Common myeloid progenitor, CD34-positive (primary cell): ENCODE measurements around the gene ATOH7. TPM values are rescaled to one million over a fixed set of nuclear protein-coding genes. Genes with fewer than 3 reads are reported as not detected.
A peak's percentile ranks its signal among the peaks of the same experiment; 100 is the strongest.
"Not testable (repeated sequence)": the region's sequence is repeated elsewhere in the genome, so short reads cannot be mapped to it uniquely, and the experiment has no call there.

Source experiments
- CTCF ChIA-PET: fragments of 350-600 bp; sonication (Branson Sonifier 250); formaldehyde crosslinking; loops from one replicate; lab custom pipeline; 2021; ENCODE audit warnings: antibody characterized with exemption; lab: Charles Lee
- POLR2A ChIA-PET: fragments of 350-600 bp; sonication (Branson Sonifier 250); formaldehyde crosslinking; loops from one replicate; lab custom pipeline; 2021; ENCODE audit warnings: antibody characterized with exemption; lab: Charles Lee
- DNase-seq, 3 donors: peaks; one replicate each; pipeline versions ENCODE4 v3.0.0 to v3.0.0-alpha.2; 2013
- H3K27ac ChIP-seq, 2 experiments: 1 replicate in 1 of 2; 2 replicates in 1 of 2; pipeline ENCODE4 v1.7.0; 2013; ENCODE audit warnings: inconsistent platforms in 2 of 2, low read length in 2 of 2, mild to moderate bottlenecking in 2 of 2, low read depth in 1 of 2, moderate library complexity in 1 of 2; ENCODE audit not compliant: severe bottlenecking in 2 of 2, insufficient read depth in 1 of 2, poor library complexity in 1 of 2
- H3K27me3 ChIP-seq, 5 experiments: replicated peaks in 2 of 5; 1 replicate in 3 of 5; 2 replicates in 2 of 5; pipeline versions ENCODE4 v1.6.1 to v1.7.0; 2013; ENCODE audit warnings: low read length in 4 of 5, mild to moderate bottlenecking in 2 of 5, moderate library complexity in 2 of 5, inconsistent platforms in 1 of 5; ENCODE audit not compliant: insufficient read depth in 5 of 5, control insufficient read depth in 4 of 5
- H3K36me3 ChIP-seq, 4 experiments: 1 replicate in 2 of 4; 2 replicates in 2 of 4; pipeline versions ENCODE4 v1.6.1 to v1.7.0; 2013; ENCODE audit warnings: low read length in 3 of 4, control low read depth in 1 of 4, mild to moderate bottlenecking in 1 of 4; ENCODE audit not compliant: control insufficient read depth in 4 of 4, insufficient read depth in 4 of 4
- H3K4me1 ChIP-seq, 4 experiments: 1 replicate in 3 of 4; 2 replicates in 1 of 4; pipeline versions ENCODE4 v1.6.1 to v1.7.1; 2013; ENCODE audit warnings: low read length in 3 of 4, mild to moderate bottlenecking in 3 of 4, control low read depth in 1 of 4, inconsistent platforms in 1 of 4, moderate library complexity in 1 of 4; ENCODE audit not compliant: control insufficient read depth in 4 of 4, insufficient read depth in 4 of 4; ENCODE audit errors: control extremely low read depth in 1 of 4
- H3K4me3 ChIP-seq, 7 experiments: 1 replicate in 4 of 7; 2 replicates in 3 of 7; pipeline versions ENCODE4 v1.5.1 to v1.7.0; 2013; ENCODE audit warnings: mild to moderate bottlenecking in 7 of 7, low read length in 6 of 7, moderate library complexity in 6 of 7, inconsistent platforms in 2 of 7, low read depth in 2 of 7, control low read depth in 1 of 7; ENCODE audit not compliant: insufficient read depth in 4 of 7, control insufficient read depth in 1 of 7; ENCODE audit errors: extremely low read depth in 1 of 7
- H3K9me3 ChIP-seq, 5 experiments: 1 replicate in 4 of 5; 2 replicates in 1 of 5; pipeline versions ENCODE4 v1.6.1 to v1.7.1; 2013; ENCODE audit warnings: low read length in 4 of 5, mild to moderate bottlenecking in 2 of 5, inconsistent platforms in 1 of 5, low read depth in 1 of 5, moderate library complexity in 1 of 5; ENCODE audit not compliant: control insufficient read depth in 4 of 5, insufficient read depth in 2 of 5; ENCODE audit errors: control extremely low read depth in 1 of 5
- WGBS: methylation state at CpG from one replicate; pipeline ENCODE4 v1.1.5; 2013; ENCODE audit not compliant: insufficient coverage; 5-methylcytosine and 5-hydroxymethylcytosine counted together
- polyA plus RNA-seq: library from polyadenylated mRNA; unstranded; fragments of 120-200 nt; gene quantifications from one replicate; pipeline ENCODE4 v1.2.1, GENCODE V29; 2013

The ATOH7 gene
- polyA plus RNA-seq = 0.15 TPM

- Histone ChIP-seq H3K4me1 (peaks cover 3 to 20% (median 14%) of the 10 kb centered on the region in 4 experiments), H3K27ac (no peak within 1 kb of the TSS), H3K9me3 (no peaks in the 10 kb centered on the region), H3K36me3 (no peaks in the 10 kb centered on the region), H3K4me3 (peak within 1 kb of the TSS; percentile 39 to 78 (median 56)), H3K27me3 (peaks cover 3 to 28% (median 7%) of the 10 kb centered on the region in 5 experiments)
- 62% methylated on average over 7 of the region's 13 CpGs for WGBS
- ChIA-PET CTCF (no interaction called here), POLR2A (no interaction called here)
- DNase-seq = no peak
Observed at GRCh38 chr10:68231817-68232251, at the start of gene ATOH7. Gene ATOH7, minus strand, starts transcription at chr10:68232113. Its CDS starts 436 bp downstream, at chr10:68231677.

DNA sequence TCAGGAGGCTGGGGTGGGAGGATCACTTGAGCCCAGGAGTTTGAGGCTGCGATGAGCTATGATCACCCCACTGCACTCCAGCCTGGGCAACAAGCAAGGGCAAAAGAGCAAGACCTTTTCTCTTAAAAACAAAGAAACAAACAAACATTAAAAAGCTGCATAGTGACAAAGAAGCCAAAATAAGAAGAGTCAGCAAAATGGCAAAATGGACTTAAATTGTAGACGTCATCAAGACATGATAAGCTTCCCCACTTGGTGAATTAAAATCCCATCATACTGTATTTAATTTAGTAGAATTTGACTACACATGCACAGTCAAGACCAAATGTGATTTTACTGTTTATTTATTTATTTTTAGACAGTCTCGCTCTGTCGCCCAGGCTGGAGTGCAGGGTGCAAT is 48.8 kb upstream of the ATOH7 start:
- no CpG with 5 or more reads among the region's 4 CpGs for WGBS
- no peak for DNase-seq
- CTCF ChIA-PET = interaction anchor here (1.0 kb wide), 2 partner anchors 9 to 71 kb away, joined by 3 read pairs; no protein-coding TSS in a partner anchor

GRCh38 chr10:68278906-68279753 is 47.2 kb upstream of the ATOH7 start:
- peaks cover 0 to 12% (median 8%) of the 10 kb centered on the region in 5 experiments for H3K9me3 ChIP-seq
- H3K4me3 ChIP-seq, CTCF ChIA-PET, DNase-seq, H3K27ac ChIP-seq, POLR2A ChIA-PET, H3K27me3 ChIP-seq, H3K36me3 ChIP-seq, H3K4me1 ChIP-seq: not testable (repeated sequence)
- WGBS = 92% methylated on average over 39 of the region's 70 CpGs

More for the DNA sequence above, 48.8 kb upstream of the ATOH7 start:
- POLR2A ChIA-PET = no interaction called here
- Histone ChIP-seq H3K4me1 (no peaks in the 10 kb centered on the region), H3K27me3 (no peaks in the 10 kb centered on the region), H3K36me3 (no peaks in the 10 kb centered on the region), H3K9me3 (peaks cover 0 to 12% (median 8%) of the 10 kb centered on the region in 5 experiments), H3K4me3 (no peak overlapping the region), H3K27ac (no peak overlapping the region)

DNA sequence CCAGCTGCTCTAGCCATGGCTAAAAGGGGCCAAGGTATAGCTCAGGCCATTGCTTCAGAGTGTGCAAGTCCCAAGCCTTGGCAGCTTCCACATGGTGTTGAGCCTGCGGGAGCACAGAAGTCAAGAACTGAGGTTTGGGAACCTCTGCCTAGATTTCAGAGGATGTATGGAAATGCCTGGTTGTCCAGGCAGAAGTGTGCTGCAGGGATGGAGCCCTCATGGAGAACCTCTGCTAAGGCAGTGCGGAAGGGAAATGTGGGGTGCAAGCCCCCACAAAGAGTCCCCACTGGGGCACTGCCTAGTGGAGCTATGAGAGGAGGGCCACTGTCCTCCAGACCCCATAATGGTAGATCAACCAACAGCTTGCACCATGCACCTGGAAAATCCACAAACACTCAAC is 45.9 kb upstream of the ATOH7 start:
- CTCF ChIA-PET, DNase-seq, H3K36me3 ChIP-seq, H3K4me1 ChIP-seq, H3K27me3 ChIP-seq, H3K27ac ChIP-seq, POLR2A ChIA-PET: not testable (repeated sequence)
- H3K9me3 ChIP-seq = peaks cover 0 to 12% (median 8%) of the 10 kb centered on the region in 5 experiments
- peak overlapping the region in 1 of 7 experiments; percentile 20 for H3K4me3 ChIP-seq
- 94% methylated on average over 2 of the region's 2 CpGs for WGBS

GRCh38 chr10:68276224-68276623 is 44.3 kb upstream of the ATOH7 start:
- H3K4me3 ChIP-seq = no peak overlapping the region
- no peak overlapping the region for H3K27ac ChIP-seq
- no peak for DNase-seq
- H3K27me3 ChIP-seq = no peaks in the 10 kb centered on the region
- no peaks in the 10 kb centered on the region for H3K36me3 ChIP-seq
- no peaks in the 10 kb centered on the region for H3K4me1 ChIP-seq
- POLR2A ChIA-PET = no interaction called here
- CTCF ChIA-PET = no interaction called here
- H3K9me3 ChIP-seq = peaks cover 0 to 12% (median 8%) of the 10 kb centered on the region in 5 experiments

GRCh38 chr10:68275600-68276126 is 43.8 kb upstream of the ATOH7 start:
- Histone ChIP-seq H3K36me3 (no peaks in the 10 kb centered on the region), H3K9me3 (peaks cover 0 to 12% (median 8%) of the 10 kb centered on the region in 5 experiments), H3K27ac (no peak overlapping the region), H3K4me3 (no peak overlapping the region), H3K27me3 (no peaks in the 10 kb centered on the region), H3K4me1 (no peaks in the 10 kb centered on the region)
- ChIA-PET CTCF (no interaction called here), POLR2A (no interaction called here)
- DNase-seq = no peak
- 100% methylated on average over 1 of the region's 2 CpGs for WGBS

- Histone ChIP-seq H3K36me3 (no peaks in the 10 kb centered on the region), H3K27me3 (no peaks in the 10 kb centered on the region), H3K9me3 (peaks cover 0 to 6% (median 3%) of the 10 kb centered on the region in 5 experiments), H3K4me1 (no peaks in the 10 kb centered on the region), H3K4me3 (no peak overlapping the region), H3K27ac (no peak overlapping the region)
- POLR2A ChIA-PET = no interaction called here
- no peak for DNase-seq
- CTCF ChIA-PET = no interaction called here
Observed at GRCh38 chr10:68272833-68273232, 40.9 kb upstream of the ATOH7 start.
